Duodenal mucosa (tissue), 2 donors: ENCODE results near the gene TCHHL1.
A peak's percentile ranks its signal among the peaks of the same experiment; 100 is the strongest.

Experiments
- H3K27ac ChIP-seq: one replicate; pipeline ENCODE4 v1.7.0; 2013; ENCODE audit warnings: low read depth, low read length
- H3K27me3 ChIP-seq, 2 donors: one replicate each; pipeline ENCODE4 v1.7.0; 2013; ENCODE audit warnings: low read length in 2 of 2, control low read depth in 1 of 2; ENCODE audit not compliant: insufficient read depth in 2 of 2, control insufficient read depth in 1 of 2
- H3K36me3 ChIP-seq, 2 donors: one replicate each; pipeline ENCODE4 v1.7.0; 2013; ENCODE audit warnings: low read length in 2 of 2, control low read depth in 1 of 2; ENCODE audit not compliant: insufficient read depth in 2 of 2, control insufficient read depth in 1 of 2
- H3K4me1 ChIP-seq, 2 donors: one replicate each; pipeline ENCODE4 v1.7.0; 2013; ENCODE audit warnings: low read length in 2 of 2, control low read depth in 1 of 2; ENCODE audit not compliant: insufficient read depth in 2 of 2, control insufficient read depth in 1 of 2
- H3K4me3 ChIP-seq, 2 donors: one replicate each; pipeline ENCODE4 v1.7.0; 2013; ENCODE audit warnings: low read length in 2 of 2, low read depth in 1 of 2
- H3K9ac ChIP-seq, 2 donors: one replicate each; pipeline ENCODE4 v1.7.0; 2013; ENCODE audit warnings: low read length in 2 of 2, low read depth in 1 of 2
- H3K9me3 ChIP-seq, 2 donors: one replicate each; pipeline ENCODE4 v1.7.0; 2013; ENCODE audit warnings: low read length in 2 of 2, control low read depth in 1 of 2; ENCODE audit not compliant: control insufficient read depth in 1 of 2

TCHHL1 gene

GRCh38 chr1:152111515-152111968 lies 22.7 kb upstream of the TCHHL1 start:
- Histone ChIP-seq H3K9ac (no peak overlapping the region), H3K36me3 (no peaks in the 10 kb centered on the region), H3K27ac (no peak overlapping the region), H3K27me3 (peaks cover 71 to 85% of the 10 kb centered on the region in 2 donors), H3K9me3 (peaks cover 12 to 14% of the 10 kb centered on the region in 2 donors), H3K4me3 (peak overlapping the region; percentile 58 to 71), H3K4me1 (peaks cover 21 to 33% of the 10 kb centered on the region in 2 donors)

GRCh38 chr1:152110860-152111514 lies 22.1 kb upstream of the TCHHL1 start:
- no peaks in the 10 kb centered on the region for H3K36me3 ChIP-seq
- no peak overlapping the region for H3K9ac ChIP-seq
- no peak overlapping the region for H3K27ac ChIP-seq
- peaks cover 69 to 88% of the 10 kb centered on the region in 2 donors for H3K27me3 ChIP-seq
- H3K4me3 ChIP-seq = peak overlapping the region; percentile 58 to 71
- H3K4me1 ChIP-seq = peaks cover 21 to 33% of the 10 kb centered on the region in 2 donors
- peaks cover 12 to 14% of the 10 kb centered on the region in 2 donors for H3K9me3 ChIP-seq

GRCh38 chr1:152110365-152110859 lies 21.5 kb upstream of the TCHHL1 start:
- H3K4me3 ChIP-seq = peak overlapping the region; percentile 58 to 71
- peaks cover 69 to 88% of the 10 kb centered on the region in 2 donors for H3K27me3 ChIP-seq
- no peak overlapping the region for H3K9ac ChIP-seq
- peaks cover 21 to 33% of the 10 kb centered on the region in 2 donors for H3K4me1 ChIP-seq
- H3K36me3 ChIP-seq = no peaks in the 10 kb centered on the region
- H3K27ac ChIP-seq = no peak overlapping the region
- H3K9me3 ChIP-seq = peaks cover 12 to 14% of the 10 kb centered on the region in 2 donors

DNA sequence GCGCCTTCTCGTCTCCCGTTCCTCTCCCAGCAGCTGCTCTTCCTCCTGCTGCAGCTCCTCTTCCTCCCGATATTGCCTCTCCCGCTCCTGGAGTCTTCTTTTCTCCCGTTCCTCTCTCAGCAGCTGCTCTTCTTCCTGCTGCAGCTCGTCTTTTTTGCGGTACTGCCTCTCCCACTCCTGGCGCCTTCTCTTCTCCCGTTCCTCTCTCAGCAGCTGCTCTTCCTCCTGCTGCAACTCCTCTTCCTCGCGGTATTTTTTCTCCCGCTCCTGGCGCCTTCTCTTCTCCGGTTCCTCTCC lies 21.1 kb upstream of the TCHHL1 start:
- Histone ChIP-seq H3K4me3 (peak overlapping the region; percentile 58 to 71), H3K9ac (no peak overlapping the region), H3K9me3 (peaks cover 12 to 14% of the 10 kb centered on the region in 2 donors), H3K4me1 (peaks cover 21 to 33% of the 10 kb centered on the region in 2 donors), H3K27ac (no peak overlapping the region), H3K36me3 (no peaks in the 10 kb centered on the region), H3K27me3 (peaks cover 67 to 88% of the 10 kb centered on the region in 2 donors)

DNA sequence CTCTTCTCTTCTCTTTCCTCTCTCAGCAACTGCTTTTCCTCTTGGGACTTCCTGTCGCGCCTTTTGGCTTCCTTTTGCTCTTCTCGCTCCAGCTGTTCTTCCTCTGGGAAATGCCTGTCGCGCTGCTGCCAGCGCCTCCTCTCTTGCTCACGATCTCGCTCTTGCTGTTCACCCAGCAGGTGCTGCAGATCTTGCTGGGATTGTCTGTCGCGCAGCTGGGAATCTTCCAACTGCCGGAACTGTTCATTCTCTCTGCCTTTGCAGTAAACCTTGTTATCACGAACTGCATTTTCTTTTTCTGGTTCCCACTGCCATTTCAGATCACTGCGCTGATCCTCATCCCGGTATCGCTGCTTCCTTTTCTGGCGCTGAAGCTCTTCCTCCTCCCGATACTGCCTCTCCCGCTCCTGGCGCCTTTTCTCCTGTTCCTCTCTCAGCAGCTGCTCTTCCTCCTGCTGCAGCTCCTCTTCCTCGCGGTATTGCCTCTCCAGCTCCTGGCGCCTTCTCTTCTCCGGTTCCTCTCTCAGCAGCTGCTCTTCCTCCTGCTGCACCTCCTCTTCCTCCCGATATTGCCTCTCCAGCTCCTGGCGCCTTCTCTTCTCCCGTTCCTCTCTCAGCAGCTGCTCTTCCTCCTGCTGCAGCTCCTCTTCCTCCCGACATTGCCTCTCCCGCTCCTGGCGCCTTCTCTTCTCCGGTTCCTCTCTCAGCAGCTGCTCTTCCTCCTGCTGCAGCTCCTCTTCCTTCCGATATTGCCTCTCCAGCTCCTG lies 20.6 kb upstream of the TCHHL1 start:
- Histone ChIP-seq H3K27me3 (peaks cover 66 to 87% of the 10 kb centered on the region in 2 donors), H3K36me3 (no peaks in the 10 kb centered on the region), H3K4me3 (peak overlapping the region in 1 of 2 donors; percentile 22), H3K9me3 (peaks cover 12 to 14% of the 10 kb centered on the region in 2 donors), H3K9ac (no peak overlapping the region), H3K4me1 (peaks cover 21 to 33% of the 10 kb centered on the region in 2 donors), H3K27ac (no peak overlapping the region)

- H3K9me3 ChIP-seq = peaks cover 12 to 14% of the 10 kb centered on the region in 2 donors
- peaks cover 62 to 87% of the 10 kb centered on the region in 2 donors for H3K27me3 ChIP-seq
- H3K36me3 ChIP-seq = no peaks in the 10 kb centered on the region
- no peak overlapping the region for H3K9ac ChIP-seq
- H3K4me1 ChIP-seq = peaks cover 21 to 33% of the 10 kb centered on the region in 2 donors
- H3K27ac ChIP-seq = no peak overlapping the region
- peak overlapping the region in 1 of 2 donors; percentile 22 for H3K4me3 ChIP-seq
These were observed 20.0 kb upstream of the TCHHL1 start for GRCh38 chr1:152108882-152109222.

DNA sequence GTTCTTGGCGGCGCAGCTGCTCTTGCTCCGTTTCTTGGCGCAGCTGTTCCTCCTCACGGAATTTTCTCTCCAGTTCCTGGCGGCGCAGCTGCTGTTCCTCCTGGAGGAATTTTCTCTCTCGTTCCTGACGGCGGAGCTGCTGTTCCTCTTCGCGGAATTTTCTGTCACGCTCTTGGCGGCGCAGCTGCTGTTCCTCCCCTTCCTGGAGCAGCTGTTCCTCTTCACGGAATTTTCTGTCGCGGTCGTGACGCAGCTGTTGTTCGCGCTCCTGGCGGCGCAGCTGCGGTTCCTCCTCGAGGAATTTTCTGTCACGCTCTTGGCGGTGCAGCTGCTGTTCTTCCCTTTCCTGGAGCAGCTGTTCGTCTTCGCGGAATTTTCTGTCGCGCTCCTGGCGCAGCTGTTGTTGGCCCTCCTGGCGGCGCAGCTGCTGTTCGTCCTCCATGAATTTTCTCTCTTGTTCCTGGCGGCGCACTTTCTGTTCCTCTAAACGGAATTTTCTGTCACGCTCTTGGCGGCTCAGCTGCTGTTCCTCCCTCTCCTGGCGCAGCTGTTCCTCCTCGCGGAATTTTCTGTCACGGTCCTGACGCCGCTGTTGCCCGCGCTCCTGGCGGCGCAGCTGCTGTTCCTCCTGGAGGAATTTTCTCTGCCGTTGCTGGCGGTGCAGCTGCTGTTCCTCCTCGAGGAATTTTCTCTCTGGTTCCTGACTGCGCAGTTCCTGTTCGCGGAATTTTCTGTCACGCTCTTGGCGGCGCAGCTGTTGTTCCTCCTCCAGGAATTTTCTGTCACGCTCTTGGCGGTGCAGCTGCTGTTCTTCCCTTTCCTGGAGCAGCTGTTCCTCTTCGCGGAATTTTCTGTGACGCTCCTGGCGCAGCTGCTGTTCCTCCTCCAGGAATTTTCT lies 19.4 kb upstream of the TCHHL1 start:
- peaks cover 56 to 86% of the 10 kb centered on the region in 2 donors for H3K27me3 ChIP-seq
- no peak overlapping the region for H3K4me3 ChIP-seq
- no peaks in the 10 kb centered on the region for H3K36me3 ChIP-seq
- peaks cover 21 to 33% of the 10 kb centered on the region in 2 donors for H3K4me1 ChIP-seq
- H3K9ac ChIP-seq = no peak overlapping the region
- H3K27ac ChIP-seq = no peak overlapping the region
- H3K9me3 ChIP-seq = peaks cover 12 to 14% of the 10 kb centered on the region in 2 donors

DNA sequence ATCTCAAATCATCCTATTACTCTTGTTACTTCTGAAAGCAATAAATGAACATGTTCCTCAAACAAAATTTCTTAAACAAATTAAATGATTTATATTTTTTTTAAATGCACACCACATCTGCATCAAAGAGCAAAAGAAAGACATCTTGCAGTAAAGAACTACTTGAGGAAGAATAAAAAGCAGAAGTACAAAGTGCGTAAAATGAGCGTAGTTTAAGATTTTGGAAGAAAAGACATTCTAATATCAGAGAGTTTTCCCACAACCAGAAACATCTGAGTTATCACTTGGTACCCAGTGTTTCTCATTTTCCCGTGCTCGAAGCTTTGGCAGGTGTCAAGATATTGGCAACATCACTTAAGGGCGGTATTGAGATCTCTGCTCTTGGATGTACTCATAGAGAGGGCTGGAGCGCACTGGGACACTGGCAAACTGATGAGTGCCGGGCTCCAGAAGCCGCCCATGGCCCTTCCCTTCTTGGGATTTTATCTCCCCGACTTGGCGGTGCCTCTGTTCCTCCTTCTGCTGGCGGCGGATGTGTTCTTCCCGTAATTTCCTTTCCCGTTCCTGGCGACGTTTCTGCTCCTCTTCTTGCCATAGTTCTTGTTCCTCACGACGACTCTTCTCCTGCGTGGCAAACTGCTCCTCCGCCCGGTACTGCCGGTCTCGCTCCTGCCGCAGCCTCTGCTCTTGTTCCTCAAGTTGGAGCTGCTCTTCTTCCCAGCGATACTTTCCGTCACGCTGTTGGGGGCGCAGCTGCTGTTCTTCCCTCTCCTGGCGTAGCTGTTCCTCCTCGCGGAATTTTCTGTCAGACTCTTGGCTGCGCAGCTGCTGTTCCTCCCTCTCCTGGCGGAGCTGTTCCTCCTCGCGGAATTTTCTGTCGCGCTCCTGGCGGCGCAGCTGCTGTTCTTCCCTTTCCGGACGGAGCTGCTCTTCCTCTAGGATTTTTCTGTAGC lies 18.4 kb upstream of the TCHHL1 start:
- H3K9me3 ChIP-seq = peaks cover 12 to 14% of the 10 kb centered on the region in 2 donors
- H3K4me3 ChIP-seq = no peak overlapping the region
- no peak overlapping the region for H3K27ac ChIP-seq
- no peak overlapping the region for H3K9ac ChIP-seq
- H3K36me3 ChIP-seq = no peaks in the 10 kb centered on the region
- peaks cover 12 to 25% of the 10 kb centered on the region in 2 donors for H3K4me1 ChIP-seq
- peaks cover 47 to 77% of the 10 kb centered on the region in 2 donors for H3K27me3 ChIP-seq

DNA sequence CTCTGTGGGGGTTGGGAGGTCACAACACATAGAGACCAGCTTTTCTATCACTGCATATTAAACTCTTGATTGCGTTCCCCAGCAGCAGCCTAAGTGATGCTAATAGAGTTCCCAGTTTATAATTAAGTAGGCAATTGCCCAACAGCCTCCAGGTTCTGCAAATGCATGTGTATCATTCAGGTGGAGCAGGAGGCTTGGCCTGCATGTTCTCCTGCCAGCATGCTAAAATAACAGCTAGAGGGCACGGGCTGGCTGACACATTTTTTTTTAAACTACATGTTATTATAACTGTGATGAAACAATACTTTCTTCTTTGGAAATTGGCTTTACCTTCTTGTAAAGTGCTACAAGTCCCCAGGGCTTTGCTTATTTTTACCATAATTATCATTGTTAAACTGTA lies 16.0 kb upstream of the TCHHL1 start:
- Histone ChIP-seq H3K9me3 (peaks cover 12 to 14% of the 10 kb centered on the region in 2 donors), H3K9ac (no peak overlapping the region), H3K4me1 (peaks cover 0 to 2% of the 10 kb centered on the region in 2 donors), H3K36me3 (no peaks in the 10 kb centered on the region), H3K4me3 (no peak overlapping the region), H3K27me3 (peaks cover 34 to 58% of the 10 kb centered on the region in 2 donors), H3K27ac (no peak overlapping the region)
